Daoy (cell line): Measurements from ENCODE around the gene OR56A5. TPM values are rescaled to one million over a fixed set of nuclear protein-coding genes. Genes with fewer than 3 reads are reported as not detected.
"Not testable (repeated sequence)": the region's sequence is repeated elsewhere in the genome, so short reads cannot be mapped to it uniquely, and the experiment has no call there.

Experiments
- DNase-seq: peaks from one replicate; pipeline ENCODE4 v3.0.0-alpha.2; 2015; ENCODE audit warnings: low read depth
- total RNA-seq: library from RNA; depleted of rRNA; stranded (reverse); fragments of >200 nt; shearing (Covaris generic); gene quantifications from 2 replicates; pipeline ENCODE4 v1.2.3, GENCODE V29; 2014; rRNA removed

OR56A5 gene
- not detected in 2 replicates for total RNA-seq

- DNase-seq, result no peak
These were observed at the start of gene OR56A5 for GRCh38 chr11:5968394-5968793. TSS of gene OR56A5 (minus strand) at chr11:5968494. CDS start at chr11:5968494, 0 bp downstream.

- no peak for DNase-seq
These were observed 44.7 kb upstream of the OR56A5 start for GRCh38 chr11:6013042-6013441.

GRCh38 chr11:6012035-6012668, 43.9 kb upstream of the OR56A5 start:
- no peak for DNase-seq

GRCh38 chr11:6006846-6007245, 38.6 kb upstream of the OR56A5 start, which contains the start of gene OR56A4:
TSS of gene OR56A4 (minus strand) at chr11:6006946. CDS start at chr11:6002992, 3,954 bp downstream.
- DNase-seq, result no peak

GRCh38 chr11:6006395-6006794, 38.1 kb upstream of the OR56A5 start:
- no peak for DNase-seq

- DNase-seq, result no peak
These were observed 34.0 kb upstream of the OR56A5 start for GRCh38 chr11:6002202-6002699.

- DNase-seq, result no peak
These were observed 26.5 kb upstream of the OR56A5 start for GRCh38 chr11:5994791-5995190.

GRCh38 chr11:5992604-5993251, 24.4 kb upstream of the OR56A5 start:
- no peak for DNase-seq

- no peak for DNase-seq
These were observed 23.9 kb upstream of the OR56A5 start for GRCh38 chr11:5992150-5992549.

- no peak for DNase-seq
These were observed 20.9 kb upstream of the OR56A5 start for GRCh38 chr11:5989203-5989602.

- DNase-seq, result no peak
These were observed 18.6 kb upstream of the OR56A5 start, which contains the start of gene OR52L1 for GRCh38 chr11:5986885-5987284. TSS of gene OR52L1 (minus strand) at chr11:5986985. CDS start at chr11:5986930, 55 bp downstream.

- DNase-seq, result no peak
These were observed 15.1 kb upstream of the OR56A5 start for GRCh38 chr11:5983443-5983842.

GRCh38 chr11:5973530-5973929, 5.2 kb upstream of the OR56A5 start:
- no peak for DNase-seq

- DNase-seq, result peak; percentile 7
These were observed 586 bp downstream of the OR56A5 start for GRCh38 chr11:5967708-5968107.

GRCh38 chr11:5966958-5967357, 1.3 kb downstream of the OR56A5 start:
- DNase-seq, result no peak

GRCh38 chr11:5960704-5961320, 7.5 kb downstream of the OR56A5 start:
- not testable (repeated sequence) for DNase-seq

GRCh38 chr11:5955586-5955985, 12.7 kb downstream of the OR56A5 start:
- DNase-seq, result no peak

- DNase-seq, result no peak
These were observed 26.3 kb downstream of the OR56A5 start, which contains the start of gene OR56A3 for GRCh38 chr11:5941951-5942350. TSS of gene OR56A3 (plus strand) at chr11:5942251. CDS start at chr11:5947347, 5,096 bp downstream.

- no peak for DNase-seq
These were observed 27.5 kb downstream of the OR56A5 start for GRCh38 chr11:5940748-5941147.

- DNase-seq, result no peak
These were observed 29.7 kb downstream of the OR56A5 start for GRCh38 chr11:5938603-5938965.

GRCh38 chr11:5937868-5938602, 30.3 kb downstream of the OR56A5 start:
- DNase-seq, result peak; percentile 23

GRCh38 chr11:5933116-5933515, 35.2 kb downstream of the OR56A5 start:
- no peak for DNase-seq
